GM04503 (cell line): ENCODE measurements around the gene SPATA4.

Experiments used
- DNase-seq: peaks from one replicate; pipeline ENCODE4 v3.0.0-alpha.2; 2012; ENCODE audit warnings: low read depth

The SPATA4 gene

GRCh38 chr4:176189891-176190795 is 5.2 kb downstream of the SPATA4 start:
- no peak for DNase-seq

GRCh38 chr4:176188654-176189053 is 6.7 kb downstream of the SPATA4 start:
- no peak for DNase-seq

- no peak for DNase-seq
Observed at GRCh38 chr4:176187624-176188023, 7.8 kb downstream of the SPATA4 start.

GRCh38 chr4:176186671-176187395 is 8.6 kb downstream of the SPATA4 start:
- DNase-seq = no peak

- DNase-seq = no peak
Observed at GRCh38 chr4:176186067-176186466, 9.3 kb downstream of the SPATA4 start.

GRCh38 chr4:176185051-176185450 is 10.3 kb downstream of the SPATA4 start:
- DNase-seq = peak; percentile 57

- DNase-seq = no peak
Observed at GRCh38 chr4:176163041-176163440, 32.3 kb downstream of the SPATA4 start.

GRCh38 chr4:176156656-176157055 is 38.7 kb downstream of the SPATA4 start:
- peak; percentile 54 for DNase-seq

GRCh38 chr4:176153124-176153523 is 42.3 kb downstream of the SPATA4 start:
- no peak for DNase-seq

- no peak for DNase-seq
Observed at GRCh38 chr4:176150704-176151103, 44.7 kb downstream of the SPATA4 start.

GRCh38 chr4:176150356-176150682 is 45.1 kb downstream of the SPATA4 start:
- peak; percentile 3 for DNase-seq

GRCh38 chr4:176149680-176150355 is 45.6 kb downstream of the SPATA4 start:
- no peak for DNase-seq

GRCh38 chr4:176142253-176142652 is 53.1 kb downstream of the SPATA4 start:
- DNase-seq = no peak

- no peak for DNase-seq
Observed at GRCh38 chr4:176139518-176139917, 55.9 kb downstream of the SPATA4 start.

- peak; percentile 3 for DNase-seq
Observed at GRCh38 chr4:176137631-176138030, 57.8 kb downstream of the SPATA4 start.

GRCh38 chr4:176134670-176135069 is 60.7 kb downstream of the SPATA4 start:
- DNase-seq = no peak
